ENCODE results near the gene DUOX2. TPM values are rescaled to one million over a fixed set of nuclear protein-coding genes. Genes with fewer than 3 reads are reported as not detected.
A peak's percentile ranks its signal among the peaks of the same experiment; 100 is the strongest.

DUOX2 gene
- total RNA-seq, 1 donor from 2014 or later, result 2.3 TPM

DNA sequence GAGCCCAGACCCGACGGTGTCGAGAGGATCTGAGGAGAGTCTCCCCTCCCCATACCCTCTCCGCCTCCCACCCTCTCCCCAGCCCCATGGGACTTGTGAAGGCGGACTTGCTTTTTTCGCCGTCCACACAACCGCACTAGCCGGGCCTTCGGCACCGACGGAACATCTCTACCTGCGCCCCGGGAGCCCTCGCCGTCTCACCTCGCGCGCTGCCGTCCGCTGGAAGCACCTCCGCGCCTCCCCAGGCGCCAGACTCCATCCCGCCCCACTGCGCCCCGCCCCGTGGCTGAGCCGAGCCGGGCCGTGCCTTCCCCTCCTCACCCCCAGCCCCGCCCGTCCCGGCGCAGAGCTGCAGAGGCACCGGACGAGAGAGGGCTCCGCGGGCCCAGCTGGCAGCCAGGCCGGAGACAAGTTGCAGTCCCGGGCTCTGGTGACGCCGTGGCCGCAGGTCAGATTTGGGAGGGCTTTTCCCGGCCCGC, 15.7 kb upstream of the DUOX2 start, which contains the start of the genes DUOX1 and DUOXA1:
DUOX1 (plus strand) TSS at position 344 of the 479 bp plus-strand sequence. CDS start 1,973 bp downstream, outside the sequence.
DUOXA1 (minus strand) TSS at position 229 of the 479 bp plus-strand sequence. CDS start 6,865 bp downstream, outside the sequence.
- no peaks in the 10 kb centered on the region for H3K9me3 Mint-ChIP-seq
- H3K27me3 Mint-ChIP-seq (ENCODE audit: low read depth), result peaks cover 95% of the 10 kb centered on the region
- DNase-seq (ENCODE audit: low spot score in 2 of 2, unreplicated experiment in 2 of 2), result no peak
- H3K4me3 Mint-ChIP-seq, result peak within 1 kb of the TSS; percentile 58
- H3K4me1 Mint-ChIP-seq, result peaks cover 16% of the 10 kb centered on the region
- H3K27ac Mint-ChIP-seq, result no peak within 1 kb of the TSS
- no peaks in the 10 kb centered on the region for H3K36me3 Mint-ChIP-seq
- TF ChIP-seq, protein P1, sequence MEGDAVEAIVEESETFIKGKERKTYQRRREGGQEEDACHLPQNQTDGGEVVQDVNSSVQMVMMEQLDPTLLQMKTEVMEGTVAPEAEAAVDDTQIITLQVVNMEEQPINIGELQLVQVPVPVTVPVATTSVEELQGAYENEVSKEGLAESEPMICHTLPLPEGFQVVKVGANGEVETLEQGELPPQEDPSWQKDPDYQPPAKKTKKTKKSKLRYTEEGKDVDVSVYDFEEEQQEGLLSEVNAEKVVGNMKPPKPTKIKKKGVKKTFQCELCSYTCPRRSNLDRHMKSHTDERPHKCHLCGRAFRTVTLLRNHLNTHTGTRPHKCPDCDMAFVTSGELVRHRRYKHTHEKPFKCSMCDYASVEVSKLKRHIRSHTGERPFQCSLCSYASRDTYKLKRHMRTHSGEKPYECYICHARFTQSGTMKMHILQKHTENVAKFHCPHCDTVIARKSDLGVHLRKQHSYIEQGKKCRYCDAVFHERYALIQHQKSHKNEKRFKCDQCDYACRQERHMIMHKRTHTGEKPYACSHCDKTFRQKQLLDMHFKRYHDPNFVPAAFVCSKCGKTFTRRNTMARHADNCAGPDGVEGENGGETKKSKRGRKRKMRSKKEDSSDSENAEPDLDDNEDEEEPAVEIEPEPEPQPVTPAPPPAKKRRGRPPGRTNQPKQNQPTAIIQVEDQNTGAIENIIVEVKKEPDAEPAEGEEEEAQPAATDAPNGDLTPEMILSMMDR (IDR thresholded peaks at IDR 0.05; ENCODE audit: unreplicated experiment), result no peak

DNA sequence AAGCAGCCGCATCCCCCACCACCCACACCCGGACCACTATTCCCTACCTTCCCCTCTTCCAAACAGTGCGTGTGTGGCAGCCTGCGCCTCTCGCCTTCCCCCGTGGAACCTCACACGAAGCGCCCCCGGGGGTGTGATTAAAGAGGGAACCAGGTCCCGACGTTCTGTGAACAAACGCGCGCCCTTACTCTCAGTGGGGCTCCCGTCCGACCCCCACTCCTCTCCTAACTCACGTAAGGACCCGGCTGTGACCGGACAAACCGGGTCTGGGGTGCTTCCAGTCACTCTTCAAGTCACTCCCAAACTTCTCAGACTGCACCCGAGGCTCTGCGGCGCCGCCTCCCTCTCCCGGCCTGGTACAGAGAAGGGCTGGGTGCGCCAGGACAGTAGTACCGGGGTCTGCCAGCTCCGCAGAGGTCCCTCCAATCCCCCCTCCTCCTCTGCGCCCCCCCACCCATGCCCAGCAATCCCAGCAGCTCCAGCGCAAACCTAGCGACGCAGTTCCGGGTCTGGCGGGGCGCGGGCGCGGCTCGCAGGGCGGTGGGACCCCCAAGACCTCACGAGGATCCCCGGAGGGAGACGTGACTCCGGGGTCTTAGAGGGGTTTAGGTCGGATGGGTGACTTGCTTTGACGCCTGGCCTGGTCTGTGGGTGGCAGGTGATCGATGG, 15.1 kb upstream of the DUOX2 start:
- H3K27me3 Mint-ChIP-seq (ENCODE audit: low read depth), result peaks cover 94% of the 10 kb centered on the region
- no peak overlapping the region for H3K27ac Mint-ChIP-seq
- H3K9me3 Mint-ChIP-seq, result no peaks in the 10 kb centered on the region
- H3K4me3 Mint-ChIP-seq, result peak overlapping the region; percentile 58
- TF ChIP-seq, protein P1 (IDR thresholded peaks at IDR 0.05; ENCODE audit: unreplicated experiment), result no peak
- H3K4me1 Mint-ChIP-seq, result peaks cover 14% of the 10 kb centered on the region
- H3K36me3 Mint-ChIP-seq, result no peaks in the 10 kb centered on the region
- no peak for DNase-seq (ENCODE audit: low spot score in 2 of 2, unreplicated experiment in 2 of 2)

DNA sequence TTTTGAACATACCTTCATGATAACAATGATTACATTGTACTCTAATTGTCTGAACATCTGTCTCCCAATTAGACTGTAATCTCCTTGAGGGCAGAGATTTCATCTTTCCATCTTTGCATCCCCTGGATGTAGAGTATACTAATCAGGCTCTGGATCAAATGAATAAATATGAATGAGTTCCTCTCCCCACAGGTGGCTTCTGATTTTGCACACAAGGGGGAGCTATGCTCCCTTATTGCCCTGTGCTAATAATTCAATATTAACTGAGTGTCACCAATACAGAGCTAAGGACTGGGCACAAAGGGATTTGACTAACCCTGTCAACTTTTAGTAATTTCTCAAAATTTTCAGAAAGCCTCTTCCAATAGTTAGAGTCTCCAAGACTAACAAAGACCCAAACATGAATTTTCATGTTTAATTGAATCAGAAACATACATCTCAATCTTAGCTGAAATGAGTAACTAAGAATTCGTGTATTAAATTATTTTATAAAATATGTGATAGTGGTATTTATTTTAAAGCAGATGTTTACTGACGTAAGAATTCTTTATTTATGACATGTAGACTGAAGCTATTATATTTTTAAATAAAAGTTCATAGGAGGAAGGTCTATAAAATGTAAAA, 12.7 kb upstream of the DUOX2 start:
- no peak for DNase-seq (ENCODE audit: low spot score in 2 of 2, unreplicated experiment in 2 of 2)
- Mint-ChIP-seq H3K27me3 (ENCODE audit: low read depth) (peaks cover 87% of the 10 kb centered on the region), H3K36me3 (no peaks in the 10 kb centered on the region), H3K27ac (no peak overlapping the region), H3K9me3 (no peaks in the 10 kb centered on the region), H3K4me1 (peaks cover 14% of the 10 kb centered on the region), H3K4me3 (no peak overlapping the region)
- TF ChIP-seq, protein P1 (IDR thresholded peaks at IDR 0.05; ENCODE audit: unreplicated experiment), result peak; percentile 27

DNA sequence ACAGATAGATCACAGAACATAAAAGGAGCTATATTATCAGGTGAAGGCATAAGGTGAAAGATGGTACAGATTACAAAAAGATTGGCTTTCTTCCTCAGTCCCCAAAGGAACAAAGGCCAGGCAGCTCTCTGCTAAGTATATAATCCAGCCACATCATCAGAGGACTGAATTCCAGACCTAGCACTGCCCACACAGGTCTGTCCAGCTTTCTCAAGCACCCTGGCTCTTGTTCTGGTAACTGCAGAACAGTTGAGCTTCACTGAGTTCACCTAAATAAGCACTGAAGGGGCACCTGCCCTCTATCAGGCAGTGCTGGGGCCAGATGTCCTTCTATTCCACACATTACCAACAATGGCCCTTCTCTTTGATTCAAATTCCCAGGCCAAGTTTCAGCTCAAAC, 9.4 kb upstream of the DUOX2 start:
- H3K9me3 Mint-ChIP-seq, result no peaks in the 10 kb centered on the region

DNA sequence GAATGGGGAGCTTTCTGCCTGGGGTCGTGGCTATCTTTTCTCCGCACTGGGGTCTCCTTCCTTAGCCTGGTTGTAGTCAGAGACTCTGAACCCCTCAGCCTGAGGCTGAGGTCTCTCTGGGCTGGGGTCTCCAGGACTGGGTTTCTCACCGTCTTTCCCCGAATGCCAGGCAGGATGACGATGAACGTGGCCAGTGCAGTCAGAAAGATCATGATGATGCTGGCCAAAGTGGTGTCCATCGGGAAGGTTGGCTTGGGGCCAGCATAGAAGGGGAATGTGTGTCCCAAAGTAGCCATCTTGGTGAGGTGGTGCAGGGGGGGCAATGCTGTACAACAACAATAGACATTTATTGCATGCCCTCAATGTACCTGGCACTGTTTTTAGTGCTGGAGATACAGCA, 8.7 kb upstream of the DUOX2 start:
- TF ChIP-seq, protein P1 (IDR thresholded peaks at IDR 0.05; ENCODE audit: unreplicated experiment), result no peak
- Mint-ChIP-seq H3K4me3 (no peak overlapping the region), H3K36me3 (no peaks in the 10 kb centered on the region), H3K9me3 (no peaks in the 10 kb centered on the region), H3K4me1 (peaks cover 7% of the 10 kb centered on the region), H3K27ac (no peak overlapping the region), H3K27me3 (ENCODE audit: low read depth) (peaks cover 73% of the 10 kb centered on the region)
- DNase-seq (ENCODE audit: low spot score in 2 of 2, unreplicated experiment in 2 of 2), result no peak

More for the DNA sequence above, 9.4 kb upstream of the DUOX2 start:
- Mint-ChIP-seq H3K36me3 (no peaks in the 10 kb centered on the region), H3K27ac (no peak overlapping the region), H3K4me3 (no peak overlapping the region), H3K4me1 (peaks cover 7% of the 10 kb centered on the region), H3K27me3 (ENCODE audit: low read depth) (peaks cover 74% of the 10 kb centered on the region)
- DNase-seq (ENCODE audit: low spot score in 2 of 2, unreplicated experiment in 2 of 2), result no peak
- TF ChIP-seq, protein P1 (IDR thresholded peaks at IDR 0.05; ENCODE audit: unreplicated experiment), result no peak

Data from mesothelial cell of epicardium (in vitro differentiated cells).